Osteoblast (primary cell): ENCODE measurements around the gene IZUMO2. TPM values are rescaled to one million over a fixed set of nuclear protein-coding genes. Genes with fewer than 3 reads are reported as not detected.

Experiments
- DNase-seq: peaks from one replicate; pipeline ENCODE4 v3.0.0; 2011; ENCODE audit warnings: low spot score, mixed read lengths; ENCODE audit not compliant: insufficient read length; ENCODE audit errors: missing footprints
- H2AFZ ChIP-seq: 2 replicates; pipeline ENCODE4 v1.6.0; 2011; ENCODE audit warnings: mild to moderate bottlenecking, low read length
- H3K27ac ChIP-seq: 2 replicates; pipeline ENCODE4 v1.5.1; 2011; ENCODE audit warnings: mild to moderate bottlenecking, low read depth, low read length, moderate library complexity
- H3K27me3 ChIP-seq: 2 replicates; pipeline ENCODE4 v1.6.0; 2012; ENCODE audit warnings: mild to moderate bottlenecking, control low read depth, inconsistent platforms, low read length, moderate library complexity; ENCODE audit not compliant: insufficient read depth
- H3K36me3 ChIP-seq: 2 replicates; pipeline ENCODE4 v1.5.1; 2011; ENCODE audit warnings: mild to moderate bottlenecking, low read length, control low read depth, moderate library complexity; ENCODE audit not compliant: insufficient read depth
- H3K4me1 ChIP-seq: 2 replicates; pipeline ENCODE4 v1.5.1; 2011; ENCODE audit warnings: mild to moderate bottlenecking, low read length, control low read depth, moderate library complexity; ENCODE audit not compliant: insufficient read depth
- H3K4me2 ChIP-seq: 2 replicates; pipeline ENCODE4 v1.6.0; 2011; ENCODE audit warnings: mild to moderate bottlenecking, low read length; ENCODE audit not compliant: insufficient read depth
- H3K4me3 ChIP-seq: fragments of 200-600 bp; sonication (generic); 3 replicates; pipeline ENCODE4 v1.5.1; 2012; ENCODE audit warnings: mild to moderate bottlenecking, low read length, inconsistent platforms; ENCODE audit not compliant: insufficient read depth
- H3K79me2 ChIP-seq: 2 replicates; pipeline ENCODE4 v1.6.0; 2012; ENCODE audit warnings: mild to moderate bottlenecking, low read length, control low read depth, inconsistent platforms; ENCODE audit not compliant: insufficient read depth
- H3K9me3 ChIP-seq: 2 replicates; pipeline ENCODE4 v1.5.1; 2011; ENCODE audit warnings: low read depth, low read length, control low read depth
- H4K20me1 ChIP-seq: 2 replicates; pipeline ENCODE4 v1.6.0; 2012; ENCODE audit warnings: mild to moderate bottlenecking, low read length, control low read depth; ENCODE audit not compliant: insufficient read depth
- CTCF ChIP-seq: IDR thresholded peaks from 2 replicates; pipeline ENCODE4 v1.5.1; 2011; ENCODE audit warnings: mild to moderate bottlenecking, low read depth, low read length, moderate library complexity; ENCODE audit errors: extremely low read depth
- total RNA-seq: library from RNA; depleted of rRNA; stranded (reverse); fragments of >200 nt; gene quantifications from 2 replicates; pipeline ENCODE4 v1.2.3, GENCODE V29; 2012

IZUMO2 gene
- total RNA-seq, 1 donor = not detected

GRCh38 chr19:50192463-50193211, 29.6 kb upstream of the IZUMO2 start:
- Histone ChIP-seq H3K4me3 (no peak overlapping the region), H2AFZ (no peak overlapping the region)

GRCh38 chr19:50191216-50191615, 28.1 kb upstream of the IZUMO2 start:
- H3K4me3 ChIP-seq = no peak overlapping the region
- H3K9me3 ChIP-seq = no peaks in the 10 kb centered on the region
- H3K4me2 ChIP-seq = no peak overlapping the region
- no peak overlapping the region for H2AFZ ChIP-seq
- no peaks in the 10 kb centered on the region for H3K36me3 ChIP-seq
- H3K27me3 ChIP-seq = no peaks in the 10 kb centered on the region
- H3K79me2 ChIP-seq = no peaks in the 10 kb centered on the region
- no peaks in the 10 kb centered on the region for H3K4me1 ChIP-seq
- H4K20me1 ChIP-seq = no peaks in the 10 kb centered on the region
- TF ChIP-seq CTCF = no peak
- DNase-seq = no peak
- no peak overlapping the region for H3K27ac ChIP-seq

More at GRCh38 chr19:50192463-50193211, 29.6 kb upstream of the IZUMO2 start:
- H3K27me3 ChIP-seq = no peaks in the 10 kb centered on the region
- no peak for DNase-seq
- no peaks in the 10 kb centered on the region for H3K9me3 ChIP-seq
- no peaks in the 10 kb centered on the region for H3K79me2 ChIP-seq
- H3K4me1 ChIP-seq = no peaks in the 10 kb centered on the region
- no peak overlapping the region for H3K27ac ChIP-seq
- no peaks in the 10 kb centered on the region for H4K20me1 ChIP-seq
- H3K4me2 ChIP-seq = no peak overlapping the region
- no peaks in the 10 kb centered on the region for H3K36me3 ChIP-seq
- no peak for TF ChIP-seq CTCF

- DNase-seq = no peak
- Histone ChIP-seq H3K27me3 (no peaks in the 10 kb centered on the region), H3K36me3 (no peaks in the 10 kb centered on the region), H3K79me2 (no peaks in the 10 kb centered on the region), H3K9me3 (no peaks in the 10 kb centered on the region), H2AFZ (no peak overlapping the region), H3K4me3 (no peak overlapping the region), H3K27ac (no peak overlapping the region), H3K4me1 (no peaks in the 10 kb centered on the region), H3K4me2 (no peak overlapping the region), H4K20me1 (no peaks in the 10 kb centered on the region)
- TF ChIP-seq CTCF = no peak
Measured at GRCh38 chr19:50190439-50190891, 27.4 kb upstream of the IZUMO2 start.

GRCh38 chr19:50189331-50189730, 26.2 kb upstream of the IZUMO2 start:
- H2AFZ ChIP-seq = no peak overlapping the region
- no peak overlapping the region for H3K4me2 ChIP-seq
- TF ChIP-seq CTCF = no peak
- no peak for DNase-seq
- no peaks in the 10 kb centered on the region for H3K36me3 ChIP-seq
- H3K27me3 ChIP-seq = no peaks in the 10 kb centered on the region
- H3K79me2 ChIP-seq = no peaks in the 10 kb centered on the region
- H3K27ac ChIP-seq = no peak overlapping the region
- no peaks in the 10 kb centered on the region for H3K4me1 ChIP-seq
- H3K4me3 ChIP-seq = no peak overlapping the region
- no peaks in the 10 kb centered on the region for H3K9me3 ChIP-seq
- no peaks in the 10 kb centered on the region for H4K20me1 ChIP-seq
